Urinary bladder (tissue), 4 donors: ENCODE results near the gene SLC38A1. TPM values are rescaled to one million over a fixed set of nuclear protein-coding genes. Genes with fewer than 3 reads are reported as not detected.
"Not testable (repeated sequence)": the region's sequence is repeated elsewhere in the genome, so short reads cannot be mapped to it uniquely, and the experiment has no call there.

Source experiments
- DNase-seq: peaks from one replicate; pipeline ENCODE4 v3.0.0-alpha.2; 2015; ENCODE audit errors: extremely low spot score
- H3K27ac ChIP-seq: one replicate; pipeline ENCODE4 v1.5.1; 2013; ENCODE audit warnings: low read depth, mild to moderate bottlenecking, moderate library complexity
- H3K36me3 ChIP-seq: one replicate; pipeline ENCODE4 v1.6.1; 2013; ENCODE audit warnings: mild to moderate bottlenecking, moderate library complexity; ENCODE audit not compliant: insufficient read depth
- H3K4me1 ChIP-seq: one replicate; pipeline ENCODE4 v1.6.1; 2013; ENCODE audit warnings: mild to moderate bottlenecking, moderate library complexity; ENCODE audit not compliant: insufficient read depth
- H3K4me3 ChIP-seq: one replicate; pipeline ENCODE4 v1.5.1; 2013; ENCODE audit warnings: low read depth, low read length
- WGBS: extraction: QIAGEN DNeasy Blood & Tissue Kit; methylation state at CpG from one replicate; pipeline ENCODE4 v1.1.7; 2013; 5-methylcytosine and 5-hydroxymethylcytosine counted together
- polyA plus RNA-seq: library from polyadenylated mRNA; stranded (reverse); fragments of 200-250 nt; gene quantifications from one replicate; pipeline ENCODE4 v1.2.3, GENCODE V29; 2013
- total RNA-seq: library from RNA; depleted of rRNA; stranded (reverse); fragments of >200 nt; gene quantifications from one replicate; pipeline ENCODE4 v1.2.3, GENCODE V29; 2014
- donor health status: healthy with polysubstance abuse.
- donor health status: healthy.

The SLC38A1 gene
- total RNA-seq (81.7 TPM), polyA plus RNA-seq (15.1 TPM)

DNA sequence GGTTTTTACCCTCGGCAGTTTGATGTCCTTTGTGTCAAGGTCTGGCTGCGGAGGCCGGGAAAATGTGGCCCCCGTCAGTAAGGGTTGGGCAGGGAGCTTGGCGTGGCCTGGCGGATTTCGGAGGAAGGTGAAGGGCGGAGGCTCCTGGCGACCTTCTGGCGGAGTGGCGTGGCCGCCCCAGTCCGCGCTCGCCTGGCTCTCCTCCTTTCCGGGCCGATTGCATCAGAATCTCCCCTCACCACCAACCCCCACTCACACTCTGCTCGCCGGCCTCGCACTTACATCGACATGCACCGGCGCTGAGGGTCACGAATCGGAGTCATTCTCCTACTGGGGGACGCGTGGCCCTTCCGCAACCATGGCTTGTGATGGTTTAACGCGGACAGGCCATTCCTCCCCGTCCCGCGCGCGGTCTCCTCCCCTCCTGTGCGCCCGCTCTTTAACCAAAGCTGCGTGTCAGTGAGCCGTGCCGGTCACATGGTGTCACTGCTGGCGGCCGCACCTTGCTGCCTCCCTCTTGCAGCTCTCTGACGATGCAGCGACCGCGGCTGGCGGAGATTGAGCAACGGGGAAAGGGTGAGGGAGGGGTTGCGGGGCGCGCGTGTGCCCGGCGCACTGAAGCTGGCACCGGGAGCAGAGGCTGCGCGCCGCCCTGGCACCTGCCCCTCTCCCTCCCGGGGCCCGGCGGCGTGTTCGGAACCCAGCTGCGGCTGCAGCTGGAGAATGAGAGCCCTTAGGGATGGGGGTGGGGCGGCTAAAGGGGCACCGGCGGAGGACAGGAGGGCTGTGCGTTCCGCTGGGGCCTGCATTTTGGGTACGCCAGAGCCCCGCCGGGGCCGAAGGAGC, at the start of gene SLC38A1:
TSS of gene SLC38A1 (minus strand) at position 461 of the 846 bp plus-strand sequence. CDS start 29,243 bp downstream, outside the sequence.
- H3K4me3 ChIP-seq, result peak within 1 kb of the TSS; percentile 62
- peak; percentile 64 for DNase-seq
- H3K27ac ChIP-seq, result peak within 1 kb of the TSS; percentile 90
- no peaks in the 10 kb centered on the region for H3K4me1 ChIP-seq
- H3K36me3 ChIP-seq, result no peaks in the 10 kb centered on the region
- under 1% methylated on average over 73 of the region's 73 CpGs for WGBS

DNA sequence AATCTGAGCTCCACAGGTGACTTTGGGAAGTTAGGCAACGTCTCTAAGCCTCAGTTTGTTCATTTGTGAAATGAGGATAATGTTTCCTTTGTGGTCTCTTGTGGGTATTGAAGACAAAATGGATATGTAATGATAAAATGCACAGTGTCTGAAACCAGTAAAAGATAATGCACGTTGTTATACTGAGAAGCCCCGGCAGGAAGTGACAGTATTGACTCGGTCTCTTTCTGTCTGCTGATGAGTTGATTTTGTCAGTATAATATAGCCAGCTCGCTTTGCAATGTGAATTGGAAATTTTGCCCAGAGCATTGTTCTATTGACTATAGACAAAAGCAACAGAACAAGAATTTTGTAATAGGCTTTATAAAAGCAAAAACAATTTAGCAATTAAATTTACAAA, 49.2 kb upstream of the SLC38A1 start:
- Histone ChIP-seq H3K4me3 (no peak overlapping the region), H3K4me1 (no peaks in the 10 kb centered on the region), H3K27ac (no peak overlapping the region), H3K36me3 (no peaks in the 10 kb centered on the region)
- WGBS, result 66% methylated on average over 5 of the region's 5 CpGs
- DNase-seq, result no peak

- whole genome bisulfite sequencing, result 50% methylated on average over 3 of the region's 3 CpGs
- no peak overlapping the region for H3K27ac ChIP-seq
- H3K4me3 ChIP-seq, result no peak overlapping the region
- DNase-seq, result no peak
- H3K36me3 ChIP-seq, result no peaks in the 10 kb centered on the region
- no peaks in the 10 kb centered on the region for H3K4me1 ChIP-seq
Measured at GRCh38 chr12:46304070-46304469, 35.2 kb upstream of the SLC38A1 start.

- 84% methylated on average over 5 of the region's 5 CpGs for WGBS
- H3K4me1 ChIP-seq, result no peaks in the 10 kb centered on the region
- no peak overlapping the region for H3K27ac ChIP-seq
- no peaks in the 10 kb centered on the region for H3K36me3 ChIP-seq
- H3K4me3 ChIP-seq, result no peak overlapping the region
- DNase-seq, result no peak
Measured at GRCh38 chr12:46303039-46303666, 34.3 kb upstream of the SLC38A1 start.

DNA sequence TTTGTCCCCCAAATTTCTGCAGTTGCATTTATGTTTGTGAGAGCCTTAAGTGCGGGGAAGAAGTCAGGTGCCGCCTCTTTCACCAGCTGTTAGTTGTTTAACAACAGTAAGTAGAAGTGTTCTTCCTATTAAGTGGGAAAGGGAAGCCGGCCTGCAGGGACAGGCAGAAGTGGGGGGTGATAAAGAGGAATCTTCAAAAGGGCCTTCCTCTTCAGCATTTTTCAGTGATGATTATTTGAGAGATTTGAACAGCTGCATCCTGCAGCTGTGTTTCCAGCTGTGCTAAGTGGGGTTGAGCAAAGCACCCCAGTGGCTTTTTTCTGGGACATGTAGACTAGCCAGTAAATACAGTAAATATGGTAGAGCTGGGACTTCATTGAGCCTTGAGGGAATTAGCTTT, 32.1 kb upstream of the SLC38A1 start:
- DNase-seq, result no peak
- H3K36me3 ChIP-seq, result no peaks in the 10 kb centered on the region
- WGBS, result 54% methylated on average over 3 of the region's 3 CpGs
- H3K4me1 ChIP-seq, result no peaks in the 10 kb centered on the region
- no peak overlapping the region for H3K27ac ChIP-seq
- H3K4me3 ChIP-seq, result no peak overlapping the region

- no peaks in the 10 kb centered on the region for H3K4me1 ChIP-seq
- DNase-seq, result no peak
Measured at GRCh38 chr12:46299851-46300250, 31.0 kb upstream of the SLC38A1 start.

GRCh38 chr12:46298261-46298660, 29.4 kb upstream of the SLC38A1 start:
- DNase-seq, result no peak
- no peaks in the 10 kb centered on the region for H3K4me1 ChIP-seq
- H3K27ac ChIP-seq, result no peak overlapping the region
- no peaks in the 10 kb centered on the region for H3K36me3 ChIP-seq
- 90% methylated on average over 2 of the region's 2 CpGs for WGBS
- H3K4me3 ChIP-seq, result no peak overlapping the region

More at GRCh38 chr12:46299851-46300250, 31.0 kb upstream of the SLC38A1 start:
- H3K4me3 ChIP-seq, result no peak overlapping the region
- no peaks in the 10 kb centered on the region for H3K36me3 ChIP-seq
- H3K27ac ChIP-seq, result no peak overlapping the region

- Histone ChIP-seq H3K4me3 (no peak overlapping the region), H3K4me1 (no peaks in the 10 kb centered on the region), H3K36me3 (no peaks in the 10 kb centered on the region), H3K27ac (no peak overlapping the region)
- DNase-seq, result no peak
- WGBS, result 71% methylated on average over 4 of the region's 4 CpGs
Measured at GRCh38 chr12:46296822-46297221, 28.0 kb upstream of the SLC38A1 start.

DNA sequence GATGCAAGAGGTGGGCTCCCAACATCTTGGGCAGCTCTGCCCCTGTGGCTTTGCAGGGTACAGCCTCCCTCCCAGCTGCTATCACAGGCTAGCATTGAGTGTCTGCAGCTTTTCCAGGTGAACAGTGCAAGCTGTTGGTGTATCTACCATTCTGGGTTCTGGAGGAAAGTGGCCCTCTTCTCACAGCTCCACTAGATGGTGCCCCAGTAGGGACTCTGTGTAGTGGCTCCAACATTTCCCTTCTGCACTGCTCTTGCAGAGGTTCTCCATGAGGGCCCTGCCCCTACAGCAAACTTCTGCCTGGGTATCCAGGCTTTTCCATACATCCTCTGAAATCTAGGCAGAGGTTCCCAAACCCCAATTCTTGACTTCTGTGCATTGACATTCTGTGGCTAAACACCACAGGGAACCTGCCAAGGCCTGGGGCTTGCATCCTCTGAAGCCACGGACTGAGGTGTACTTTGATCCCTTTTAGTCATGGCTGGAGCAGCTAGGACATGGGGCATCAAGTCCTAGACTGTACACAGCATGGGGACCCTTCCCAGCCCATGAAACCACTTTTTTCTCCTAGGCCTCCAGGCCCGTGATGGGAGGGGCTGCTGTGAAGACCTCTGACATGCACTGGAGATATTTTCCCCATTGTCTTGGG, 24.0 kb upstream of the SLC38A1 start:
- Histone ChIP-seq H3K4me1 (no peaks in the 10 kb centered on the region), H3K27ac (no peak overlapping the region), H3K4me3 (no peak overlapping the region), H3K36me3 (no peaks in the 10 kb centered on the region)
- DNase-seq, result no peak
- WGBS, result 93% methylated on average over 2 of the region's 2 CpGs

GRCh38 chr12:46291953-46292352, 23.1 kb upstream of the SLC38A1 start:
- H3K36me3 ChIP-seq, H3K27ac ChIP-seq, H3K4me1 ChIP-seq, DNase-seq, H3K4me3 ChIP-seq: not testable (repeated sequence)
- 96% methylated on average over 3 of the region's 3 CpGs for WGBS

- not testable (repeated sequence) for H3K4me1 ChIP-seq, H3K4me3 ChIP-seq, H3K36me3 ChIP-seq, H3K27ac ChIP-seq, DNase-seq
- WGBS, result 68% methylated on average over 2 of the region's 2 CpGs
Measured at GRCh38 chr12:46285177-46285576, 16.3 kb upstream of the SLC38A1 start.

GRCh38 chr12:46282829-46283228, 14.0 kb upstream of the SLC38A1 start:
- DNase-seq, result no peak
- Histone ChIP-seq H3K4me3 (no peak overlapping the region), H3K36me3 (no peaks in the 10 kb centered on the region), H3K27ac (no peak overlapping the region), H3K4me1 (no peaks in the 10 kb centered on the region)

- Histone ChIP-seq H3K27ac (no peak overlapping the region), H3K4me1 (no peaks in the 10 kb centered on the region), H3K36me3 (no peaks in the 10 kb centered on the region), H3K4me3 (no peak overlapping the region)
- 59% methylated on average over 3 of the region's 3 CpGs for WGBS
- no peak for DNase-seq
Measured at GRCh38 chr12:46276756-46277155, 7.9 kb upstream of the SLC38A1 start.

GRCh38 chr12:46271863-46272262, 3.0 kb upstream of the SLC38A1 start:
- WGBS, result 84% methylated on average over 2 of the region's 2 CpGs
- Histone ChIP-seq H3K27ac (no peak overlapping the region), H3K36me3 (no peaks in the 10 kb centered on the region), H3K4me1 (no peaks in the 10 kb centered on the region), H3K4me3 (no peak overlapping the region)
- DNase-seq, result no peak
